HG03139 (cell line): ENCODE results near the gene BLOC1S3.
A peak's percentile ranks its signal among the peaks of the same experiment; 100 is the strongest.

Experiments
- ATAC-seq: cut with Tn5 transposase; IDR thresholded peaks from one replicate; pipeline ENCODE4 v1.9.1; 2021; ENCODE audit not compliant: unreplicated experiment

BLOC1S3 gene

DNA sequence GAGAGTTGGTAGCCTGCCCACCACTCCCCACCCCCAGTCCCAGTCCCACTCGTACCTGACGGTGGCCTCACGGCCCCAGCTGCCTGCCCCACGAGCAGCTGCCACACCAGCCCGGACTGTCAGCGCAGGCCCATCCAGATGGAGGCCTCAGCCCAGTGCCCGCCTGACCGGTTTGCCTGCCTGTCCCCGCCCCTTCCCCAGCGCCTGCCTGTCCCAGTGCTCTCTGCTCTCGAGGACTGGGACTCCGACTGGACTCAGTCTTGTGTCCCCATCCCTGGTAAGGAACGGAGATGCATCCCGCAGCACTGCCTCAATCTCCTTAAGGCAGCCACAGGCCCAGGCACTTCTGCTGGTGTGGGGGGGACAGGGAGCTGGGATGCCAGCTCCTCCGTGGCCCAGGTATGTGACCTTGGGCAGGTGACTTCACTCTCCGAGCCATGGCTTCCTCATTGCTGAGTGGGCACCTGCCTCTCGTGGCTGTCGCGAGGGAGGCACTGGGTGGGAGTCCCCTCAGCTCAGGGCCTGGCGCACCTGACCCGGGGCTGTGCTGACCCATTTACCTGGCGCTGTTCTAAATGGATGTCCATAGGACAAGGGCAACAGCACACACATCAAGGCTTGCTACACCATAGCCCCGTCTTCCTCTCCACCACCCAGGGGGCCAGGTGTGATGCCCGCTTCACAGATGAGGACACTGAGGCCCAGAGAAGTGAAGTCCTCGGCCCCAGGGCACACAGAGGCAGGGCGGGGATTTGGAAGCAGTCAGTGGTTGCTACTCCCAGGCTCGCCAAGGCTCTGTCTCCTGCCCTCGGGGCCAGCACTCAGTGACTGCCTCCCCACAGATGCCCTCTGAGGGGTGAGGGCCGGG, 17.5 kb upstream of the BLOC1S3 start, which contains the start of gene NKPD1:
Gene NKPD1 (minus strand): TSS at position 113 of the 868 bp plus-strand sequence. CDS start 832 bp downstream, outside the sequence.
- ATAC-seq = no peak

DNA sequence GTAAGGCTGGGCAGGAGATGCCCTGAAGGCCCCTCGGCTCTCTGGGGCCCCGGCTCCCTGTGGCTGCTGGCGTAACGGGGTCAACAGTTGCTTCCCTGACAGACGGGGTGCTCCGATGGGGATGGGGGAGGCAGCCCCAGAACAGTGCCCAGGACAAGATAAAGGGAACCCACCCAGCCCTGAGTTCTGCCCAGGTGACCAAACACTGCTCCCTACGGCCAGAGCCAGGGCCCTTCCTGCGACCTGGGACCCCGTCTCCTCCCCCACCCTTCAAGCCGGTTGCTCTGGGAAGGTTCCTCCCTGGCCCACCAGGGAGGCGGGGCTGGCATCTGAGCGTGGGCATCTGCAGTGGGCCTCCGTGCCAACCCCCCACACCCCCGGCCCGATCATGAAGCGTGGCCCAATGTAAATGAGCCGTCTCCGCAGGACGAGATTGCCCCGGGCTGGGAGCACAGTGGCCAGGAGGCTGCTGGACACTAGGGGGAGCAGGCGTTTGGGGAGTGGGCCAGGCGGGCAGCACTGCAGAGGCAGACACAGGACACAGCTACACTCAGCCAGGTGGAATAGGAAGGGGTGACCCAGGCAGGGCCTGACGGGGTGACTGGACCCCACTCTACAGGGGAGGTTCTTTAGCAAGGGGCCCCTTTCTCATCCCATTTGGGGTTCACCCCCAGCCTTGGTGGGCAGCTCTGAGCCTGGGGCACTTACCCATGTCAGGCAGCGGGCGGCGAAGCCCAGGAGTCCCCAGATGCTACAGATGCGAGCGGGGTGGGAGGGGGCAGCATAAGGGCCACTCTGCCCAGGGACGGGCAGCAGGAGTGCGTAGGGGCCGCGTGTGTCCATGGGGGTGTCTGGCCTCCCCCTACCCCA, 16.6 kb upstream of the BLOC1S3 start:
- no peak for ATAC-seq

DNA sequence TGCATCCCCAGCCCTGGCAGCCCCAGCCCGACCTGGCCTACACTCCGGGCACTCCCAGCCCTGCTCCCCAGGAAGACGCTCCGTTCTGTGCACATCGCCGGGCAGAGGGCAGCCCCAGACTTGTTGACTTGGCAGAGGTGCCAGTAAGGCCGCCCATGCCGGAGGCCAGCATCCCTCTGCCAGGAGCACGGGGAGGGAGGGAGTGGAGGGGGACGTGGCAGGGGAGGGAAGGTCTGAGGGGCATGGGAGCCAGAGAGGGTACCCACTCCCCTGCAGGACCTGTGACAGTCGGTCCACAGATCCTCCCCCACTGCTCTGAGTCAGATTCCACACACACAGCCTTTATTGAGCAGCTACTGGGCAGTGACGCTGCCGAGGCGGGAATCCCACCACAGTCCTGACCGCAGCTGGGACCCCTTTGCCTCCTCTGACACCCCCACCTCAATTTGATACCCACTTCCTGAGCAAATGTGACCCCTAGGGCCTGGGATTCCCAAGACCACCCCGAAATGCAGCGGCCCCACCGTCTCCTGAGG, 15.9 kb upstream of the BLOC1S3 start:
- no peak for ATAC-seq

DNA sequence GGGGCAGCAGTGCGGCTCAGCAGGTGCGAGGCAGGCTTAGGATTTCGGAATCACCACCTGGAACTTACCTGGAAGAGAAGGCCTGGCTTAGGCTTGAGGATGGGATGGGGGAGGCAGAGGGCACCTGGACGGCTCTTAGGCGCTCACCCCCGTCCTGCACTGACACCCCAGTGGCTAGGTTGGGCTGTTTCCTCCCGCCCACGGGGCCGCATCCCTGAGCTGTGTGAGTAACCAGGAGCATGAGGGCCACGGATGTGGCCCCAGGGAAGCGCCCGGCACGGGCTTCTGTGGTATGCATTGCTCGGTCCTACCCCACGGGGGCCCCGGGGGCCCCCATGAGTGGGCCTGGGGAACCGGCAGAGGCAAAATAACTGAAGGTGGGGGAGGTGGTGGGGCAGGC, 15.4 kb upstream of the BLOC1S3 start:
- no peak for ATAC-seq

DNA sequence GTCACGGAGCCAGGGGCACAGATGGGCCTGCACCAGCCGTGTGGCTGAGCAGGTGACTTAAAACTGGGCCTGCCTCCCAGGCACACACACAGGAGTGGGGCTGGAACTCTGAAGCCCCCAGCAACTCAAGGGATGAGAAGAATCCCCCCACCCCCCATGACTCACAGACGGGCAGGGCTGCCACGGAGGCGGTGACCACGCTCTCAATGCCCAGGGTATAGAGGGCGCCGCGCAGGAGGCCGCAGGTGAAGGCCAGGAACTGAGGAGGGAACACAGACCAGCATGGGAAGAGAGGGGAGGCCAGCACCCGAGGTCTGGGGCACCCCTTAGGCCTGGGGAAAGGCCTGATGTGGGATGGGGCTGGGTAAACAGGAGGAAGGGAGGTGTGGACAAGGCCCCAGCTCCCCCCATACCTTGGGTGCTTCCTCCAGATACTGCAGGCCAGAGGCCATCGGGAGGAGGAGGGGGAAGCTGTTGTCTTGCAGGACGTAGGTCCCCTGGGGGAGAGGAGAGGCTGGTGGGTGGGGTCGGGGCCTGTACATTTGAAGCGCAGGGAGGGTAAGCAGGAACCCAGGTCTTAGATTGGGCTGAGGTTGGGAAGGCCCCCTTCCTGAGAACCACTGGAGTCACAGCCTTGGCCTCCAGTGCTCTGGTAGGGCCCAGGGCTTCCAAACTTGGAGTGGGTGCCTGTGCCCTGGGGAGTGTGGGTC, 14.7 kb upstream of the BLOC1S3 start:
- ATAC-seq = no peak

DNA sequence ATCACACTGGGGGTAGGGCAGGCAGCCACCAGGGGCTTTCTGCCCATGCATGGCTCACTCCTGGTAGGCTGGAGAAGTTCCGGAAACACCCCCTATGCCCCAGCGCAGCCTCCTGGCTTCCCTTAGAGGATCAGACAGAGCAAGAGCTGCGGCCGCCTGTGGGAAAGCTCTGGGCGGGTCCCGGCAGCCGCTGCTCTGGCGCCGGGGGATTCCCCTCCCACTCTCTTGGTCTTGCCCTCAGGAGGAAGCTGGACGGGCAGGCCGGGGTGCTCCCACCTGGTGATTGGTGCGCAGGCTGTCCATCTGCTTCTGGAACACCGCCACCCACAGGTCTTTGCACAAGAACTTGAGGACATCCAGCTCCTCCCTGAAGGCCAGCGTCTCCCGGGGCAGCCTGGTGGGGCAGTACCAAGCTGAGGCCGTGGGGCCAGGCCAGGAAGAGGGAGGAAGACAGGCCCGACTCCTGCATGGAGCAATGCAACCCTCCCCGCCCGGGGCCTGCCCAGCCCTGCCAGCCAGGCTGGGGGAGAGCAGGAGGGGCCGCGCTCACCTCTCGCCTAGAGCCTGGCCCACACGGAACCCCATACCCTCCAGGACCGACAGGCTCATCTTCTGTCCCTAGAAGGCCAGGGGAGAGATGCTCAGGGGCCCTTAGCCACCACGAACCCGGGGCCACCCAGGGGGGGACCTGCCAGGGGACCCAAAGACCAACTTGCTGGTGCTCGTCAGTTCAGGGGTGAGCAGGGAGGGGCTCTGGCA, 13.8 kb upstream of the BLOC1S3 start:
- ATAC-seq = peak; percentile 54

DNA sequence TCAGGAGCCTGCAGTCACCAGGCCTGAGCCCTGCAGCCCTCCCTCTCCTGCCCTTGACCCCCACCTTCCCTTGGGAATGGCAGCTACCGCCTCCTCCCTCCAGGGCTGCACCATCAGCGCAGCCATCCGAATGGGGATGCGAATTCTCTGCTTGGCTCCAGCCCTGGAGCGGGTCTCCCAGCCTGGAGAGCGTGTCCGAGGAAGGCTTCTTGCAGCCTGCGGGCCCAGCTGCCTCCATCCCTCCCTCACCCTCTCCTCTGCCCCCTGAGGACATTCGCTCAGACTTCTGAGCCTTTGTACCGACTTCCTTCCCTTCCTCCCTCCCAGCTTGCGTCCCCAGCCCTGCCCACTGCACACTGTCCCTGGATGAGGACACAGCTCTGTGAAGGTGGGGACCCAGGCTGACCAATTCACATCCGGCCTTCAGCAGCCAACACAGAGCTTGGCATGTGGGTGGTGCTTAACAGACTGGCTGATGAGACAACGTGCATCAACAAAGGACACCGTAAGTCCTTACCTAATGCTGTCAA, 11.8 kb upstream of the BLOC1S3 start:
- ATAC-seq = no peak

DNA sequence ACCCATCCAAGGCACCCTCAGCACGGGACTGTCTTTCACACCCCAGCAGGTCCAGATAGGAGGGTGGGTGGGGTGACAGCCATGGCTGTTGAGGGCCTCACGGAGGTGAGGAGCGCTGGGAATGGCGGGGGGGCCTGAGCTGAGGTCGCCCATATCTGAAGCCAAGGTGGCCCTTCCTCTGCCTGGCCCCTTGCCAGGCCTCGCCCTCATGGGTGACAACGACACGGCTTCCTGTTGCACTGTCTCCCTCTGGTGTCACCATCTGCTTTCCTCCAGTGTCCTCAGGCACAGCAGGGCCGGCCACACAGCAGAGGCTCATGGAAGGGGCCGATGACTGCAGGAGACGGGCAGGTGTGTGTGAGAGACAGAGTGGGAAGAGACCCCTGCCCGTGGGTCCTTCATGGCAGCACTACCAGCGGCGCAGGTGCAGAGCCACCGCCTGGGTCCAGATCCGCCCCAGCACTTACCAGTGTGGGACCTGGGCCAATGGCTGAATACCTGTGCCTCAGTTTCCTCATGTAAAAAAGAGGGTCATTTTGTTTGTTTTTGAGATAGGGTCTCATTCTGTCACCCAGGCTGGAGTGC, 9.7 kb upstream of the BLOC1S3 start:
- ATAC-seq = no peak

DNA sequence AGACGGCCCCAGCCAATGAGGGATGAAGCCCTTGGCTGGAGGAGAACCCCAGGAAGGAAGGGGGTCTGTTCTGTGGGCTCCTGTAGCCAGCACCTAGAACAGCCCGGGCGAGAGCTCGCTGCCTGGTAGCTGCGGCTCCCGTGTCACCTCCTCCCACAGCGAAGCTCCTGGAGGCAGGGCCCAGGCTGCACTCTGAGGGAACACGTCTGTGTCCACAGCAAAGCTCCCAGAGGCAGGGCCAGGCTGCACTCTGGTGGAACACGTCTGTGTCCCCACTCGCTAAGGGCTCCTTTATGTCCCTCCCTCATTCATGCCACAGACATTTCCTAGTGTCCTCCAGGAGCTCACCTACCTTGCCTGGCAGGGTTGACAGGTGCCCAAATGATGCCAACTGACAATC, 9.0 kb upstream of the BLOC1S3 start:
- no peak for ATAC-seq

DNA sequence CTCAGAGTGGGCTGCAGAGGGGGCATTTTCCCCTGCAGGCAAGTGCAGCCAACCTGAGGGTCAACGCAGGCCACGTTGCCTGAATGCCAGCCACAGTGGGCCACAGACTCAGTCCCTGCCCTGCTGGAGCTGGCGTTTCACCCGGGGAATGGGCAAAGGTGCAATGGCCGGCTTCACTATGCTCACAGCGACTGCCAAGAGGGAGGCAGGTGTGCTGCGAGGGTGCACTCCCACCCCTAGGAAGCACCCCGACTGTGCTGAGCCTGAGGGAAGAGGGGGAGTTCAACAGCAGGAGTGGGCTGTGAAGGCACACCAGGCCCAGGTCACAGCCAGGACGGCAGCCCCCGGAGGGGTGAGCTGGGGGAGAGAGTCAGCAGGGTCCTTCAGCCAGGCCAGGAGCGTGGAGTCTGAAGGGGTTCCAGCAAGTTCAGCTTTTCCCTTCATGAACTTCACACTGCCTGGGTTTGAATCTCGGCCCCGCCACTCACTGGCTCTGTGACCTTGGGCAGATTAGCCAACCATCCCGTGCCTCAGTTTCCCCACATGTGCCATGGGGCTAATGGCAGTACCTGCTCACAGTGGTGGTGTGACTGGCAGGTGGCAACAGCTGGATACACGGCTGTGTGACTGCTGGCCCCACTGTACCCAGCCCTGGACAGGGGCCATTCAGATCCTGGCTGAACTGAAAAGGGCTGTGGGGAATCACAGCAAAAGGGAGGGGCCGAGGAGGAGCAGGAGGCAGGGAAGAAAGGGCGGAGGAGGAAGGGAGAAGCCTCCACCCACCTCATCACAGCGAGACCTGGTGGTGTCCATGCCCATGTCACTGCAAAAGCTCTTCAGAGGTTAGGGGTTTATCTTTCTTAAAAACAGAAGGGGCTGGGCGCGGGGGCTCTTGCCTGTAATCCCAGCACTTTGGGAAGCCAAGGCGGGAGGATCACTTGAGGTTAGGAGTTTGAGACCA, 8.2 kb upstream of the BLOC1S3 start:
- no peak for ATAC-seq

DNA sequence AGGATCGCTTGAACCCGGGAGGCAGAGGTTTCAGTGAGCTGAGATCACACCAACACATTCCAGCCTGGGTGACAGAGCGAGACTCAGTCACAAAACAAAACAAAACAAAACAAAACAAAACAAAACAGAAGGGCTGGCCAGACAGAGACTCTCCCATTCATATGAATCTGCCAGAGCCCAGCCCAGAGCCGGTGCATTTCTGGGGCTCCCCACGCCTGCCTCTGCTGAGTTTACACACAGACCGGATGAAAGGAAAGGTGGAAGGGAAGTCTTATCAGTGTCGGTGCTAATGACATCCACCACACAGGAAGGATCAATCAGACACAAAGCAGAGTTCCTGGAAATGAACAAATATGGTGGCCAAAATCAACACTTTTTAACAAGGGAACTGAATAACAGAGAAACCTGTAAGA, 7.4 kb upstream of the BLOC1S3 start:
- ATAC-seq = no peak

DNA sequence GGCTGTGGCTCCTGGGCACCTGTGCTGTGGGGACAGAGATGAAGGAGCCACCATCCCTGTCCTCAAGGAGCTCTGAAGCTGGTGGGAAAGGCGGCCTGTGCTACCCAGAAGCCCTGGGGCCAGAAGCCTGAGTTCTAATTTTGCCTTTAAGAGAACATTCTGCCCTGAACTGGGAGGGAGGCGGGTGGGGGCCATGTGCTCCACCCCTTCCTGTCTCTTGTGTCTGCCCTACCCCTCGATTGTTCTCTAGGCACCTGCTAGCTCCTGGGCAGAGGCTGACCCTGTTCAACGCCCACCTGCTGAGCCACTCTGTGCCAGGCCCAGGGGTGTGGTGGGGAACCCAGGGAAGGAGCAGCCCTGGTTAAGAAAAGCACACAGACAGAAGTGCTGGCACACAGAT, 6.4 kb upstream of the BLOC1S3 start:
- no peak for ATAC-seq

DNA sequence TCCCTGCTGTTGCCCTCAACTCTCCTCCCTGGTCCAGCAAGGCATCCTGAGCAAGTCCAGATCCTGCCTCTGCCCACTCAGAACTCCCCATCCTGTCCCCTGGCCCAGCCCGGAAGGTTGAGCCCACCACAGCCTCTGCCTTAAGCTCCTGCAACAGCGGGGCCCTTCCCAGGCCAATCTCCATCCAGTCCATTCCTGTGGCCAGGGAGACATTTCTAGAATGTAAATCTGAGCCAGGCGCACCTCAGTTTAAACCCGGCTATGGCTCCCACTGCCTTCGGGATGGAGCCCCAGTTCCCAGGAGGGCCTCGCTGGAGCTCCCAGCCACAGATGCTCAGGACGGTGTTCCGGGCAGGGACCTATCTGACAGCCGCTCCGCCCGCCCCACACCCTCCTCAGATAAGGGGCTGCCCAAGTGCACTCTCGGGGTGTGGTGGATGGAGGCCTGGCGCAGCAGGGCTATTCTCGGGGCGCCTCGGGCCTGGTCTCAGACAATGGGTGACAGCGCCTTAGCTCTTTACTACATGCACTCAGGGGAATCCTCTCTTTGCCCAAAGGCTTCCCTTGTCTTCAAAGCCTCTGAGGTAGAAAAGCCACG, 5.9 kb upstream of the BLOC1S3 start:
- no peak for ATAC-seq

DNA sequence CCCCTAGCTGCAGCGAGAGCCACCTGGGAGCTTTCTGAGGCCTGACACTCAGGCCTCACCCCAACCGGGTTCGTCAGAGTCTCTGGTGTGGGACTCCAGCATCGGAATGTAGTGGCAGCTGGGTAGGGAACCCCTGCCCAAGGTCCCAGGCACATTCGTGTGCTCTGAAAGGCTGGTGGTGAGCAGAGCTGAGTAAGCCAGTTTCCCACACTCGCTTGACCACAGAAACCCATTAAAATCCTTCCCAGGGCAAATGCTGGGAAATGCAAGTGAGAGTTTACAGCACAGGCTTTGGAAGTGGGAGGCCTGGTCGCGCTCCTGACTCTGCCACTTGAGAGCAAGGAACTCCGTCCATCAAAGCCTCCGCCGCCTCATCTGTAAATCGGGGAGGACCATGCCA, 4.8 kb upstream of the BLOC1S3 start:
- ATAC-seq = no peak

DNA sequence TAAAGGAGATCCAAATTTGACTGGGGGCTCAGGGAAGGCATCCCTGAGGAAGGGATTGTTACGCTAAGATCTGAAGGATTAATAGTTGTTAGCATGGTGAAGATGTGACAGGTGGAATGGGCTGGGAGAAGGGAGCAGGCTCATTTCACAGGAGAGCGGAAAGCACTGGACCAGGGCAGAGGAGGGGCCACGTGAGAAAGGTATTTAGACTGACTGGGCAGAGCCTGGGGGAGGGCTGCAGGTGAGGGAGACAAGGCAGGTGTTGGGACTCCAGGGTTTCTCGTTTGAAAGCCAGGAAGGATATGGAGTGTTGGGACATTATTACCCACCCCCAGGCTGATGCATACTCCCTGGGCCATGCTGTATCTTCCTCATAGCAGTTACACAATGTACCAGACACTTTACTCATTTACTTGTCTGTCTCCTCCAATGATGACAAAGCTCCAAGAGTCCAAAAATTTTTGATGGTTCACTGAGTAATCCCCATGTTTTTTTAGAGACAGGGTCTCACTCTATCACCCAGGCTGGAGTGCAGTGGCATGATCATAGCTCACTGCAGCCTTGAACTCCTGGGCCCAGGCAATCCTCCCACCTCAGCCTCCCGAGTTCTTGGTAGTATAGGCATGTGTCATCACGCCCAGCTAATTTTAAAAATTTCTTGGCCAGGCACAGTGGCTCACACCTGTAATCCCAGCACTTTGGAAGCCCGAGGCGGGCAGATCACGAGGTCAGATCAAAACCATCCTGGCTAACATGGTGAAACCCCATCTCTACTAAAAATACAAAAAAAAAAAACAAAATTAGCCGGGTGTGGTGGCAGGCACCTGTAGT, 2.9 kb upstream of the BLOC1S3 start:
- ATAC-seq = no peak

DNA sequence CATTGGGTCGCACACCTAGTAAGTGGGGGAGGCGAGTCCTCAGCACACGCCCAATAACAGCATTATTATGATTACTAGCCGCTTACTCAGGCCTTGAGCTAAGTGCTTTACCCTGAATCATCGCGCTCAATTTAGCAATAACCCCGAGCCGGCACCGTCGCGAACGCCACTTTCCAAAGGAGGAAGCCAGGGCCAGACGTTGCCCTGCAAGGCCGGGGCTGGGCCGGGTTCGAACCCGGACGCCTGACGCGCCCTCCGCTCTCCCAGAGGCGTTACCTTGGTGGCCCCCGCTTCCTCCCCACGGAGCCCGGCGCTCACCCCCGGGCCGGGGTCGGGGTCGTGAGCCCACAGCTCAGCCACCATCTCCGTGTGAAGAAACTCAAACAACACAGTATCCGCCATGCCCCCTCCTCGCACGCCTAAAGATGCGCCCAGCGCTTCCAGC, 745 bp upstream of the BLOC1S3 start, which contains the start of gene TRAPPC6A:
Gene TRAPPC6A (minus strand): TSS at position 421 of the 445 bp plus-strand sequence. CDS start 19 bp downstream, at position 402.
- ATAC-seq = peak; percentile 3
